Neuronal stem cell (in vitro differentiated cells): Measurements from ENCODE around the gene GCNT2.

Experiments
- DNase-seq: peaks from one replicate; pipeline ENCODE4 v3.0.0-alpha.2; 2013; ENCODE audit warnings: low spot score
- H2AFZ ChIP-seq: one replicate; pipeline ENCODE4 v1.6.1; 2013; ENCODE audit warnings: mild to moderate bottlenecking, low read length, inconsistent platforms
- H2AK5ac ChIP-seq: 2 replicates; pipeline ENCODE4 v1.6.1; 2013; ENCODE audit warnings: low read depth, mild to moderate bottlenecking, inconsistent platforms, low read length, moderate library complexity, mixed read lengths
- H2BK120ac ChIP-seq: 2 replicates; pipeline ENCODE4 v1.6.1; 2013; ENCODE audit warnings: low read depth, mild to moderate bottlenecking, inconsistent platforms, low read length, moderate library complexity, mixed read lengths
- H2BK12ac ChIP-seq: one replicate; pipeline ENCODE4 v1.6.1; 2013; ENCODE audit warnings: low read length, inconsistent platforms
- H2BK15ac ChIP-seq: 2 replicates; pipeline ENCODE4 v1.6.1; 2013; ENCODE audit warnings: mild to moderate bottlenecking, low read length, inconsistent platforms, mixed read lengths
- H2BK5ac ChIP-seq: one replicate; pipeline ENCODE4 v1.6.1; 2013; ENCODE audit warnings: inconsistent platforms, mild to moderate bottlenecking, low read length, moderate library complexity
- H3K14ac ChIP-seq: one replicate; pipeline ENCODE4 v1.6.1; 2013; ENCODE audit warnings: low read length, inconsistent platforms
- H3K18ac ChIP-seq: 2 replicates; pipeline ENCODE4 v1.6.1; 2013; ENCODE audit warnings: low read length, inconsistent platforms
- H3K23ac ChIP-seq: 2 replicates; pipeline ENCODE4 v1.6.1; 2013; ENCODE audit warnings: low read depth, mild to moderate bottlenecking, mixed read lengths, low read length, inconsistent platforms; ENCODE audit not compliant: poor library complexity
- H3K27ac ChIP-seq: replicated peaks from 3 replicates; pipeline ENCODE4 v1.5.1; 2013; ENCODE audit warnings: low read length, inconsistent platforms
- H3K27me3 ChIP-seq, 3 experiments: 2 replicates each; pipeline ENCODE4 v1.6.1; 2013; ENCODE audit warnings: low read length in 3 of 3, mild to moderate bottlenecking in 2 of 3, inconsistent platforms in 1 of 3, low read depth in 1 of 3, mixed read lengths in 1 of 3, moderate library complexity in 1 of 3; ENCODE audit not compliant: control insufficient read depth in 3 of 3, insufficient read depth in 3 of 3
- H3K36me3 ChIP-seq, 2 donors: replicated peaks in 1 of 2; 2 replicates each; pipeline ENCODE4 v1.6.1; 2013; ENCODE audit warnings: low read length in 2 of 2; ENCODE audit not compliant: control insufficient read depth in 2 of 2, insufficient read depth in 2 of 2
- H3K4ac ChIP-seq: 2 replicates; pipeline ENCODE4 v1.6.1; 2013; ENCODE audit warnings: inconsistent platforms, mild to moderate bottlenecking, low read length, moderate library complexity
- H3K4me1 ChIP-seq, 2 donors: 1 replicate in 1 of 2; 2 replicates in 1 of 2; pipeline ENCODE4 v1.6.1; 2013; ENCODE audit warnings: low read length in 2 of 2, low read depth in 1 of 2; ENCODE audit not compliant: control insufficient read depth in 2 of 2, insufficient read depth in 1 of 2
- H3K4me2 ChIP-seq: one replicate; pipeline ENCODE4 v1.6.1; 2013; ENCODE audit warnings: mild to moderate bottlenecking, low read length, inconsistent platforms; ENCODE audit not compliant: insufficient read depth, poor library complexity, severe bottlenecking
- H3K4me3 ChIP-seq, 2 donors: 2 replicates each; pipeline ENCODE4 v1.5.1; 2013; ENCODE audit warnings: low read length in 2 of 2, mild to moderate bottlenecking in 2 of 2, inconsistent platforms in 1 of 2, moderate library complexity in 1 of 2
- H3K79me1 ChIP-seq: one replicate; pipeline ENCODE4 v1.6.1; 2013; ENCODE audit warnings: low read depth, mild to moderate bottlenecking, inconsistent platforms, low read length, moderate library complexity
- H3K9ac ChIP-seq: one replicate; pipeline ENCODE4 v1.6.1; 2013; ENCODE audit warnings: mild to moderate bottlenecking, low read depth, low read length, inconsistent platforms; ENCODE audit not compliant: poor library complexity
- H3K9me3 ChIP-seq, 2 donors: replicated peaks in 1 of 2; 2 replicates each; pipeline versions ENCODE3 to v1.6.1; 2013; ENCODE audit warnings: low read length in 2 of 2, mild to moderate bottlenecking in 2 of 2, inconsistent platforms in 1 of 2, low read depth in 1 of 2, mixed read lengths in 1 of 2, moderate library complexity in 1 of 2; ENCODE audit not compliant: control insufficient read depth in 2 of 2, insufficient read depth in 1 of 2
- H4K8ac ChIP-seq: one replicate; pipeline ENCODE4 v1.6.1; 2013; ENCODE audit warnings: low read depth, mild to moderate bottlenecking, inconsistent platforms, low read length, moderate library complexity
- H4K91ac ChIP-seq: one replicate; pipeline ENCODE4 v1.6.1; 2013; ENCODE audit warnings: low read length, low read depth, mild to moderate bottlenecking, inconsistent platforms; ENCODE audit not compliant: poor library complexity
- WGBS, 2 donors: extraction: QIAGEN DNeasy Blood & Tissue Kit; methylation state at CpG; one replicate each; pipeline ENCODE4 v1.1.7; 2013; ENCODE audit warnings: missing lambda C conversion rate in 2 of 2, mixed read lengths in 1 of 2; ENCODE audit not compliant: insufficient read length in 2 of 2, insufficient replicate concordance in 1 of 2; ENCODE audit errors: extremely low coverage in 2 of 2; 5-methylcytosine and 5-hydroxymethylcytosine counted together

Gene GCNT2

DNA sequence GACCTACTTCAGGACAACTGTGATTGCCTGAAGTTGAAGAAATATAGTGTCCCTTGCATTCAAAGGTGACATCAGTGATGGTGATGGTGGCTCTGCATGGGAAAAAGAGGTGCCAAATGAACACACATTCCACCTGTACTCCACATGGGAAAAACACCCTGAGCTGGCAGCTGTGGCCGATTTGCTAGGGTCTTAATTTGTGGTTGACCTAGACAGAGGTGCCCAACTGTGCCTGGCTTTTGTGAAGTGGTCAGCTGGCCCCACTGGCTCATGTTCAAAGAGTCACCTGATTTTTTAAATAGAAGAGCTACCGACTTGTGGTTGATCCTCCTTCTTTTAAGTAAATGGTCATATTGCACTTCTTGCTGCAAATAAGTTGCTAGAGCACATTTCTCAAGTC, 7.6 kb upstream of the GCNT2 start:
- Histone ChIP-seq H3K14ac (no peak overlapping the region), H2BK5ac (no peak overlapping the region), H2BK15ac (no peak overlapping the region), H3K27me3 (no peaks in the 10 kb centered on the region), H3K18ac (peak overlapping the region; percentile 40), H4K8ac (no peak overlapping the region), H2BK12ac (no peak overlapping the region), H3K4me3 (no peak overlapping the region), H4K91ac (no peak overlapping the region), H2BK120ac (no peak overlapping the region), H2AFZ (no peak overlapping the region), H3K9me3 (no peaks in the 10 kb centered on the region), H3K36me3 (no peaks in the 10 kb centered on the region), H3K27ac (no peak overlapping the region), H3K79me1 (peaks cover 2% of the 10 kb centered on the region), H3K4ac (no peak overlapping the region), H3K4me2 (no peak overlapping the region), H3K23ac (no peak overlapping the region), H2AK5ac (no peak overlapping the region), H3K4me1 (peaks cover 0 to 2% of the 10 kb centered on the region in 2 donors), H3K9ac (no peak overlapping the region)
- no peak for DNase-seq
- WGBS, 2 donors = no CpG with 5 or more reads among the region's 2 CpGs

DNA sequence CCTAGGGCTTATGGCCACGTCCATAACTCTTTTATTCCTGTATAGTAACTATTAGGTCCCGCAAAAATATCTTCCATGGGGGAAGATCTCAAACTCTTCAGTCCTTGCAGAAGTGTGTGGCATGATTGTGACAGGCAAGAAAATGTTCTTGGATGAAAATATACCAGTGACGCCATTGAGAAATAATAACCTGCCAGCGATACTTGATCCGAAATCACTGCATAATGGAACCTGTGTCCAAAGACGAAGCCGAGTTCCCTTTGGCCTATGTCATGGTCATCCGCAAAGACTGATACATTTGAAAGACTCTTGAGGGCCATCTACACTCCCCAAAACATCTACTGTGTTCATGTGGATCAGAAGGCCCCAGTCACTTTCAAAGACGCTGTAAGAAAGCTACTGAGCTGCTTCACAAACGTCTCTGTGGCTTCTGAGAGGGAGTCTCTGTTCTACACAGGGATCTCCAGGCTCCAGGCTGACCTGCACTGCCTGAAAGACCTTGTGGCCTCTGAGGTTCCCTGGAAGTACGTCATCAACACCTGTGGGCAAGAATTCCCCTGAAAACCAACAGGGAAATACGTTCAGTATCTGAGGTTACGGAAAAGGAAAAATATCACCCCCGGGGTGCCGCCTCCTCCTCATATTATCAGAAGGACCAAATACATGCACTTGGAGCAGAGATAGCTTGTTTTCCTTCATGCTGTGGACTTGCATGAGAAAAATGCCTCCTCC, 6.9 kb upstream of the GCNT2 start:
- peaks cover 0 to 4% of the 10 kb centered on the region in 2 donors for H3K4me1 ChIP-seq
- no peak overlapping the region for H2BK12ac ChIP-seq
- H3K4ac ChIP-seq = no peak overlapping the region
- H3K14ac ChIP-seq = no peak overlapping the region
- H2BK15ac ChIP-seq = no peak overlapping the region
- no peak overlapping the region for H2BK120ac ChIP-seq
- no peak overlapping the region for H2BK5ac ChIP-seq
- no peak for DNase-seq
- H2AK5ac ChIP-seq = no peak overlapping the region
- no peak overlapping the region for H3K9ac ChIP-seq
- peaks cover 2% of the 10 kb centered on the region for H3K79me1 ChIP-seq
- H4K8ac ChIP-seq = no peak overlapping the region
- no peak overlapping the region for H4K91ac ChIP-seq
- H3K27me3 ChIP-seq = no peaks in the 10 kb centered on the region
- H3K4me2 ChIP-seq = no peak overlapping the region
- no peaks in the 10 kb centered on the region for H3K9me3 ChIP-seq
- H3K23ac ChIP-seq = no peak overlapping the region
- no peaks in the 10 kb centered on the region for H3K36me3 ChIP-seq
- no peak overlapping the region for H3K27ac ChIP-seq
- no peak overlapping the region for H2AFZ ChIP-seq
- no CpG with 5 or more reads among the region's 15 CpGs for WGBS, 2 donors
- H3K4me3 ChIP-seq = no peak overlapping the region
- no peak overlapping the region for H3K18ac ChIP-seq

- Histone ChIP-seq H3K4me3 (no peak overlapping the region), H3K36me3 (no peaks in the 10 kb centered on the region), H2AFZ (no peak overlapping the region), H4K91ac (no peak overlapping the region), H3K27ac (no peak overlapping the region), H3K27me3 (no peaks in the 10 kb centered on the region), H3K4ac (no peak overlapping the region), H3K79me1 (peaks cover 2% of the 10 kb centered on the region), H3K14ac (no peak overlapping the region), H4K8ac (no peak overlapping the region), H3K4me2 (no peak overlapping the region), H3K9me3 (no peaks in the 10 kb centered on the region), H3K18ac (no peak overlapping the region), H3K4me1 (peaks cover 3 to 5% of the 10 kb centered on the region in 2 donors), H2BK5ac (no peak overlapping the region), H3K9ac (no peak overlapping the region), H2BK120ac (no peak overlapping the region), H3K23ac (no peak overlapping the region), H2AK5ac (no peak overlapping the region), H2BK12ac (no peak overlapping the region), H2BK15ac (no peak overlapping the region)
- DNase-seq = no peak
- WGBS, 2 donors = no CpG with 5 or more reads among the region's 4 CpGs
Measured at GRCh38 chr6:10516953-10517352, 4.2 kb upstream of the GCNT2 start.

DNA sequence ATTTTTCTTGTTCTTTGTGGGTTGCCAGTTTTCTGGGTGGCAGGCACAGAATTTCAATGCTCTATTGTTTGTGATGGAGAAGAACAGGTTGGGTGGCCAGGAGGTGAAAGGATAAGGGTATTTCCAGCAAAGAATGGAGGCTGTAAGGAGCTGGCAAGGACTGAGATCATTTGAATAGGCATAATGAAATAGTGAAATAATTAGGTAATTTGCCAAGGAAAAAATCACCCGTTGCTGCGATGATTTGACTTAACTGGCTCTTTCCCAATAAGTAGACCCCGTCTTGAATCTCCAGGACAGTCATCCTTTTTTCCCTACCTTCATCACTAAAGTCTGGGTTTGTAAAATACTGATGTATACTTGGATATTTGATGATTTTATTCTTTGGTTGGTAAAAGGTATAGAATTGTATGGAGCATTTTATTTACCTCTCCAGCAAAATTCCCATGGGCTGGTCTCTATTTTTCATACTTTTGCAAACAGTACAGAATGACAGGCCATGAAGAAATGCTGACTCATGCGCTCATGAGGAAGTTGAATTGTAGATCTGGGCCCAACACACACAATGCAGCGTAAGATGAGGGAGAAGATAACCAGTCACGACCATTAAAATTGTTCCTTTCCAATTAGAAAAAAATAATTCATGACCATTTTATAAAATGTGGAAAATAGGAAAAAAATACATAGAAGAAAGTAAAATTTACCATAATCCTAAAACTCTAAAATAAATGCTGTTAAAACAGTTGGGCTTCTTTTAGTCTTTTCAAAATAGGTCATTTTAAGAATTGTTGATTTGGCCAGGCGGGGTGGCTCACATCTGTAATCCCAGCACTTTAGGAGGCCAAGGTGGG, 2.4 kb upstream of the GCNT2 start:
- Histone ChIP-seq H3K9ac (no peak overlapping the region), H3K79me1 (no peaks in the 10 kb centered on the region), H2BK120ac (no peak overlapping the region), H3K18ac (no peak overlapping the region), H3K36me3 (no peaks in the 10 kb centered on the region), H2AFZ (peak overlapping the region; percentile 29), H3K27me3 (no peaks in the 10 kb centered on the region), H3K27ac (no peak overlapping the region), H2AK5ac (no peak overlapping the region), H4K91ac (no peak overlapping the region), H3K23ac (no peak overlapping the region), H2BK12ac (no peak overlapping the region), H2BK5ac (no peak overlapping the region), H3K4me2 (no peak overlapping the region), H3K14ac (no peak overlapping the region), H3K9me3 (no peaks in the 10 kb centered on the region), H3K4me1 (peaks cover 3 to 8% of the 10 kb centered on the region in 2 donors), H4K8ac (no peak overlapping the region), H3K4ac (no peak overlapping the region), H2BK15ac (no peak overlapping the region), H3K4me3 (no peak overlapping the region)
- no CpG with 5 or more reads among the region's 7 CpGs for WGBS, 2 donors
- no peak for DNase-seq
